ENCODE measurements around the gene NAA15.
A peak's percentile ranks its signal among the peaks of the same experiment; 100 is the strongest.

Gene NAA15

DNA sequence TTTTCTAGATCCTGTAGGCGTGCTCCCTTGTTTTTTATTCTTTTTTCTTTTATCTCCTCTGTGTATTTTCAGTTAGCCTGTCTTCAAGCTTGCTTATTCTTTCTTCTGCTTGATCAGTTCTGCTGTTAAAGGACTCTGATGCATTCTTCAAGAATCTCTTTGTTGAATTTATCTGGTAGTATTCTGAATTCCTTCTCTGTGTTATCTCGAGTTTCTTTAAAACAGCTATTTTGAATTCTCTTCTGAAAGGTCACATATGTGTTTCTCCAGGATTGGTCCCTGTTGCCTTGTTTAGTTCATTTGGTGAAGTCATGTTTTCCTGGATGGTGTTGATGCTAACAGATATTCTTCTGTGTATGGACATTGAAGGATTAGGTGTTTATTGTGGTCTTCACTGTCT, 167.9 kb downstream of the NAA15 start:
- no peak overlapping the region for H3K4me3 ChIP-seq (replicated peaks in 1 of 2; ENCODE audit: low read depth in 2 of 2, low read length in 2 of 2)
- TF ChIP-seq, protein P1, sequence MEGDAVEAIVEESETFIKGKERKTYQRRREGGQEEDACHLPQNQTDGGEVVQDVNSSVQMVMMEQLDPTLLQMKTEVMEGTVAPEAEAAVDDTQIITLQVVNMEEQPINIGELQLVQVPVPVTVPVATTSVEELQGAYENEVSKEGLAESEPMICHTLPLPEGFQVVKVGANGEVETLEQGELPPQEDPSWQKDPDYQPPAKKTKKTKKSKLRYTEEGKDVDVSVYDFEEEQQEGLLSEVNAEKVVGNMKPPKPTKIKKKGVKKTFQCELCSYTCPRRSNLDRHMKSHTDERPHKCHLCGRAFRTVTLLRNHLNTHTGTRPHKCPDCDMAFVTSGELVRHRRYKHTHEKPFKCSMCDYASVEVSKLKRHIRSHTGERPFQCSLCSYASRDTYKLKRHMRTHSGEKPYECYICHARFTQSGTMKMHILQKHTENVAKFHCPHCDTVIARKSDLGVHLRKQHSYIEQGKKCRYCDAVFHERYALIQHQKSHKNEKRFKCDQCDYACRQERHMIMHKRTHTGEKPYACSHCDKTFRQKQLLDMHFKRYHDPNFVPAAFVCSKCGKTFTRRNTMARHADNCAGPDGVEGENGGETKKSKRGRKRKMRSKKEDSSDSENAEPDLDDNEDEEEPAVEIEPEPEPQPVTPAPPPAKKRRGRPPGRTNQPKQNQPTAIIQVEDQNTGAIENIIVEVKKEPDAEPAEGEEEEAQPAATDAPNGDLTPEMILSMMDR (IDR thresholded peaks at IDR 0.05; ENCODE audit: low read depth, low read length) = no peak
- peak in 1 of 2 donors; percentile 13 for DNase-seq (ENCODE audit: low read depth in 2 of 2)

Data from cardiac fibroblast (primary cell).